ENCODE data around the gene SDR42E2. TPM values are rescaled to one million over a fixed set of nuclear protein-coding genes. Genes with fewer than 3 reads are reported as not detected.

The SDR42E2 gene
- polyA plus RNA-seq, 1 of the 3 experiments (the other 2 are of a cell fraction), result not detected

DNA sequence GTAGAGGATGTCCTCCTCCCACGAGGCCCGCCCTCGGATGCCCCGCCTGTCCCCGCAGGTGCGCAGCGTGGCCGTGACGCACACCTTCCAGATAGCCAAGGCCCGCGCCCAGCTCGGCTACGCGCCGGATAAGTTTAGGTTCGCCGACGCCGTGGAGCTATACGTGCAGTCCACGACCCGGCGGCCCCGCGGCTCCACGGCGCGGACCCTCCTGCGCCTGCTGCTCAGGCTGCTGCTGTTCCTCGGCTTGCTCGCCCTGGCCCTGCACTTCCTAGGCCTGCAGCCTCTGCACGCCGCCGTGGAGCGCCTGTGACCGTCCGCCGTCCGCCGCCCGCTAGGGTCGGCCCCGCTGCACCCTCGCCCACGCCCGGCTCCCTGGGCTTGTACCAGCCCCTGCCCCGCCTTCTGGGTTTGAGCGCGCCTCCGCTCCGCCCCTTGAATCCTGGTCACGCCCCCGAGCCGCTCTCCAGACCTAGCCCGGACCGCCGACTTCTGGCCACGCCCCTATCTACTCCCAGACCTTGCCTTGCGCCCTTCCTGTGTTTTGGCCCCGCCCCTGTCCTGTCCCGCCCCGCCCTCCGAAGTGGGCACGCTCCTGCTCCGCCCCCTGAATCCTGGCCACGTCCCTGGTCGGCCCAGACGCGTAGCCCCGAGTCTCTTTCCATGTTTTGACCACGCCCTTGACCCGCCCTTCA is 27.9 kb downstream of the SDR42E2 start:
- POLR2A ChIA-PET, result interaction anchor here (1.0 kb wide), 1 partner anchor 181 kb away, joined by 4 read pairs; no protein-coding TSS in a partner anchor
- H3K27ac ChIP-seq (ENCODE audit: low read depth in 2 of 2, low read length in 1 of 2), result peak overlapping the region; percentile 23 to 72; a peak in 3 of 4 replicates
- H3F3A ChIP-seq (replicated peaks; ENCODE audit: insufficient read depth), result peaks cover 8% of the 10 kb centered on the region
- H3K9ac ChIP-seq, result peak overlapping the region; percentile 35; the same call in 1 of the 2 replicates
- peak; percentile 92 for DNase-seq
- peak overlapping the region; percentile 91 for H3K4me2 ChIP-seq
- CTCF ChIA-PET, result interaction anchor here (0.9 to 9.3 kb wide), 14 partner anchors 14 to 239 kb away, joined by 3 to 115 read pairs (median 16); partner anchors contain the start of genes MOSMO, PDZD9 and POLR3E
- H3K9me2 ChIP-seq, result no peaks in the 10 kb centered on the region
- H3K27me3 ChIP-seq (ENCODE audit: insufficient read depth), result no peaks in the 10 kb centered on the region
- WGBS (ENCODE audit: low lambda C conversion rate), result under 1% methylated on average over 52 of the region's 72 CpGs
- no peaks in the 10 kb centered on the region for H3K79me2 ChIP-seq (ENCODE audit: insufficient read depth)
- H3K36me3 ChIP-seq (replicated peaks in 1 of 2; ENCODE audit: control insufficient read depth in 1 of 2, insufficient read depth in 2 of 2, low read length in 1 of 2), result no peaks in the 10 kb centered on the region
- H4K20me1 ChIP-seq (ENCODE audit: insufficient read depth), result no peaks in the 10 kb centered on the region
- peaks cover 3 to 25% of the 10 kb centered on the region in 2 experiments; a peak in 2 of 4 replicates for H3K4me1 ChIP-seq (ENCODE audit: control insufficient read depth in 1 of 2, insufficient read depth in 2 of 2, low read depth in 1 of 2, low read length in 1 of 2)
- H2AFZ ChIP-seq (ENCODE audit: low read depth), result peak overlapping the region; percentile 84
- no peaks in the 10 kb centered on the region for H3K9me3 ChIP-seq
- peak overlapping the region; percentile 68 to 71 for H3K4me3 ChIP-seq (ENCODE audit: low read depth in 2 of 2, low read length in 1 of 2)
- no peak for TF ChIP-seq RXRA (IDR thresholded peaks at IDR 0.05; ENCODE audit: borderline replicate concordance, low read depth)
- no peak for TF ChIP-seq RCOR1 (IDR thresholded peaks at IDR 0.05; ENCODE audit: low read length)
- no peak for TF ChIP-seq ELF1 (IDR thresholded peaks at IDR 0.05)
- no peak for TF ChIP-seq TCF12 (IDR thresholded peaks at IDR 0.05)
- peak; percentile 61 for TF ChIP-seq MXI1 (IDR thresholded peaks at IDR 0.05; ENCODE audit: low read depth, low read length)
- TF ChIP-seq MEF2A (IDR thresholded peaks at IDR 0.05; ENCODE audit: borderline replicate concordance, low read depth), result no peak
- no peak for TF ChIP-seq FOSL2 (IDR thresholded peaks at IDR 0.05; ENCODE audit: borderline replicate concordance, low read depth)
- TF ChIP-seq FOXM1 (IDR thresholded peaks at IDR 0.05; ENCODE audit: low read depth), result no peak
- TF ChIP-seq, protein P1, sequence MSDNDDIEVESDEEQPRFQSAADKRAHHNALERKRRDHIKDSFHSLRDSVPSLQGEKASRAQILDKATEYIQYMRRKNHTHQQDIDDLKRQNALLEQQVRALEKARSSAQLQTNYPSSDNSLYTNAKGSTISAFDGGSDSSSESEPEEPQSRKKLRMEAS (IDR thresholded peaks at IDR 0.05; ENCODE audit: low read depth), result no peak
- TF ChIP-seq NFIC (IDR thresholded peaks at IDR 0.05; ENCODE audit: borderline replicate concordance), result no peak
- TF ChIP-seq NRF1 (IDR thresholded peaks at IDR 0.05; ENCODE audit: low read depth, low read length), result 0 out of 2 replicates have a peak, but pooled peaks have one; percentile 24
- TF ChIP-seq POLR2AphosphoS5 (IDR thresholded peaks at IDR 0.05; ENCODE audit: low read depth, low read length), result 0 out of 2 replicates have a peak, but pooled peaks have one; percentile 30
- TF ChIP-seq JUND (IDR thresholded peaks at IDR 0.05), result no peak
- TF ChIP-seq, protein P2, sequence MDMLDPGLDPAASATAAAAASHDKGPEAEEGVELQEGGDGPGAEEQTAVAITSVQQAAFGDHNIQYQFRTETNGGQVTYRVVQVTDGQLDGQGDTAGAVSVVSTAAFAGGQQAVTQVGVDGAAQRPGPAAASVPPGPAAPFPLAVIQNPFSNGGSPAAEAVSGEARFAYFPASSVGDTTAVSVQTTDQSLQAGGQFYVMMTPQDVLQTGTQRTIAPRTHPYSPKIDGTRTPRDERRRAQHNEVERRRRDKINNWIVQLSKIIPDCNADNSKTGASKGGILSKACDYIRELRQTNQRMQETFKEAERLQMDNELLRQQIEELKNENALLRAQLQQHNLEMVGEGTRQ (IDR thresholded peaks at IDR 0.05; ENCODE audit: borderline replicate concordance, low read depth, low read length), result no peak
- TF ChIP-seq, protein P3, sequence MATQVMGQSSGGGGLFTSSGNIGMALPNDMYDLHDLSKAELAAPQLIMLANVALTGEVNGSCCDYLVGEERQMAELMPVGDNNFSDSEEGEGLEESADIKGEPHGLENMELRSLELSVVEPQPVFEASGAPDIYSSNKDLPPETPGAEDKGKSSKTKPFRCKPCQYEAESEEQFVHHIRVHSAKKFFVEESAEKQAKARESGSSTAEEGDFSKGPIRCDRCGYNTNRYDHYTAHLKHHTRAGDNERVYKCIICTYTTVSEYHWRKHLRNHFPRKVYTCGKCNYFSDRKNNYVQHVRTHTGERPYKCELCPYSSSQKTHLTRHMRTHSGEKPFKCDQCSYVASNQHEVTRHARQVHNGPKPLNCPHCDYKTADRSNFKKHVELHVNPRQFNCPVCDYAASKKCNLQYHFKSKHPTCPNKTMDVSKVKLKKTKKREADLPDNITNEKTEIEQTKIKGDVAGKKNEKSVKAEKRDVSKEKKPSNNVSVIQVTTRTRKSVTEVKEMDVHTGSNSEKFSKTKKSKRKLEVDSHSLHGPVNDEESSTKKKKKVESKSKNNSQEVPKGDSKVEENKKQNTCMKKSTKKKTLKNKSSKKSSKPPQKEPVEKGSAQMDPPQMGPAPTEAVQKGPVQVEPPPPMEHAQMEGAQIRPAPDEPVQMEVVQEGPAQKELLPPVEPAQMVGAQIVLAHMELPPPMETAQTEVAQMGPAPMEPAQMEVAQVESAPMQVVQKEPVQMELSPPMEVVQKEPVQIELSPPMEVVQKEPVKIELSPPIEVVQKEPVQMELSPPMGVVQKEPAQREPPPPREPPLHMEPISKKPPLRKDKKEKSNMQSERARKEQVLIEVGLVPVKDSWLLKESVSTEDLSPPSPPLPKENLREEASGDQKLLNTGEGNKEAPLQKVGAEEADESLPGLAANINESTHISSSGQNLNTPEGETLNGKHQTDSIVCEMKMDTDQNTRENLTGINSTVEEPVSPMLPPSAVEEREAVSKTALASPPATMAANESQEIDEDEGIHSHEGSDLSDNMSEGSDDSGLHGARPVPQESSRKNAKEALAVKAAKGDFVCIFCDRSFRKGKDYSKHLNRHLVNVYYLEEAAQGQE (IDR thresholded peaks at IDR 0.05; ENCODE audit: low read depth, low read length), result no peak
- 0 out of 2 replicates have a peak, but pooled peaks have one; percentile 14 for TF ChIP-seq SIN3A (IDR thresholded peaks at IDR 0.05; ENCODE audit: borderline replicate concordance, low read depth, low read length)
- no peak for TF ChIP-seq GABPA (IDR thresholded peaks at IDR 0.05; ENCODE audit: low read depth)
- TF ChIP-seq, protein P4, sequence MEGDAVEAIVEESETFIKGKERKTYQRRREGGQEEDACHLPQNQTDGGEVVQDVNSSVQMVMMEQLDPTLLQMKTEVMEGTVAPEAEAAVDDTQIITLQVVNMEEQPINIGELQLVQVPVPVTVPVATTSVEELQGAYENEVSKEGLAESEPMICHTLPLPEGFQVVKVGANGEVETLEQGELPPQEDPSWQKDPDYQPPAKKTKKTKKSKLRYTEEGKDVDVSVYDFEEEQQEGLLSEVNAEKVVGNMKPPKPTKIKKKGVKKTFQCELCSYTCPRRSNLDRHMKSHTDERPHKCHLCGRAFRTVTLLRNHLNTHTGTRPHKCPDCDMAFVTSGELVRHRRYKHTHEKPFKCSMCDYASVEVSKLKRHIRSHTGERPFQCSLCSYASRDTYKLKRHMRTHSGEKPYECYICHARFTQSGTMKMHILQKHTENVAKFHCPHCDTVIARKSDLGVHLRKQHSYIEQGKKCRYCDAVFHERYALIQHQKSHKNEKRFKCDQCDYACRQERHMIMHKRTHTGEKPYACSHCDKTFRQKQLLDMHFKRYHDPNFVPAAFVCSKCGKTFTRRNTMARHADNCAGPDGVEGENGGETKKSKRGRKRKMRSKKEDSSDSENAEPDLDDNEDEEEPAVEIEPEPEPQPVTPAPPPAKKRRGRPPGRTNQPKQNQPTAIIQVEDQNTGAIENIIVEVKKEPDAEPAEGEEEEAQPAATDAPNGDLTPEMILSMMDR (IDR thresholded peaks at IDR 0.05), result no peak
- TF ChIP-seq, protein P5, sequence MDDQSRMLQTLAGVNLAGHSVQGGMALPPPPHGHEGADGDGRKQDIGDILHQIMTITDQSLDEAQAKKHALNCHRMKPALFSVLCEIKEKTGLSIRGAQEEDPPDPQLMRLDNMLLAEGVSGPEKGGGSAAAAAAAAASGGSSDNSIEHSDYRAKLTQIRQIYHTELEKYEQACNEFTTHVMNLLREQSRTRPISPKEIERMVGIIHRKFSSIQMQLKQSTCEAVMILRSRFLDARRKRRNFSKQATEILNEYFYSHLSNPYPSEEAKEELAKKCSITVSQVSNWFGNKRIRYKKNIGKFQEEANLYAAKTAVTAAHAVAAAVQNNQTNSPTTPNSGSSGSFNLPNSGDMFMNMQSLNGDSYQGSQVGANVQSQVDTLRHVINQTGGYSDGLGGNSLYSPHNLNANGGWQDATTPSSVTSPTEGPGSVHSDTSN (IDR thresholded peaks at IDR 0.05), result peak; percentile 66
- TF ChIP-seq, protein P6, sequence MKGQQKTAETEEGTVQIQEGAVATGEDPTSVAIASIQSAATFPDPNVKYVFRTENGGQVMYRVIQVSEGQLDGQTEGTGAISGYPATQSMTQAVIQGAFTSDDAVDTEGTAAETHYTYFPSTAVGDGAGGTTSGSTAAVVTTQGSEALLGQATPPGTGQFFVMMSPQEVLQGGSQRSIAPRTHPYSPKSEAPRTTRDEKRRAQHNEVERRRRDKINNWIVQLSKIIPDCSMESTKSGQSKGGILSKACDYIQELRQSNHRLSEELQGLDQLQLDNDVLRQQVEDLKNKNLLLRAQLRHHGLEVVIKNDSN (IDR thresholded peaks at IDR 0.05; ENCODE audit: borderline replicate concordance, low read depth), result no peak
- no peak for TF ChIP-seq GATA2 (CRISPR knock-in tag; IDR thresholded peaks at IDR 0.05)
- TF ChIP-seq YY1 (IDR thresholded peaks at IDR 0.05; ENCODE audit: low read depth), result no peak
- no peak for TF ChIP-seq TEAD4 (IDR thresholded peaks at IDR 0.05; ENCODE audit: borderline replicate concordance, insufficient read depth)

All from SK-N-SH (cell line).